Activated CD4-positive, alpha-beta T cell treated with anti-CD3 and anti-CD28 coated beads, Interleukin-2, amount 50 U/mL, for 4 hours (primary cell): Measurements from ENCODE around the gene PPEF2.
"Not testable (repeated sequence)": the region's sequence is repeated elsewhere in the genome, so short reads cannot be mapped to it uniquely, and the experiment has no call there.

Experiments
- DNase-seq, 2 experiments: peaks; one replicate each; pipeline ENCODE4 v3.0.0-alpha.2; 2020

PPEF2 gene

DNA sequence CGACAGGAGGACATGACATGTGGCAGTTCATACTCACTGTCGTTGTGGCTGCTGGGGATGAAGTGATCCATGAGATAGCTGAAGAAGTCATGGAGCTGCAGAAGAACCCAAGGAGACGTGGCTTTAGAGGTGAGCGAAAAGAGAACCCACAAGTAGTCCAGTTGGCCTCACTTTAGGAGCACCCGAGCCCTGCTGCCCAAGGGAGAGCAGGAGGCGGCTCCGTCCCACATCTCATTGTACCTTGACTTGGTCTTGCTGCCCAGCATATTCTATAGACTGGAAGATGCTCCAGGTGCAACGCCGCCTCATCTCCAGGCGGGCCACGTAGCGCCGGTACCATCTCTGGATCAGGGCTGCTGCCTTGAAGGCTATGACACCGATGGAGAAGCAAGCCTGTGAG is 10.6 kb downstream of the PPEF2 start:
- DNase-seq = no peak

GRCh38 chr4:75889537-75890199 is 12.6 kb downstream of the PPEF2 start:
- DNase-seq = no peak

GRCh38 chr4:75886104-75886503 is 16.1 kb downstream of the PPEF2 start:
- DNase-seq = no peak

GRCh38 chr4:75881476-75881875 is 20.8 kb downstream of the PPEF2 start:
- DNase-seq = no peak

- DNase-seq = no peak
Measured at GRCh38 chr4:75880278-75880677, 22.0 kb downstream of the PPEF2 start.

DNA sequence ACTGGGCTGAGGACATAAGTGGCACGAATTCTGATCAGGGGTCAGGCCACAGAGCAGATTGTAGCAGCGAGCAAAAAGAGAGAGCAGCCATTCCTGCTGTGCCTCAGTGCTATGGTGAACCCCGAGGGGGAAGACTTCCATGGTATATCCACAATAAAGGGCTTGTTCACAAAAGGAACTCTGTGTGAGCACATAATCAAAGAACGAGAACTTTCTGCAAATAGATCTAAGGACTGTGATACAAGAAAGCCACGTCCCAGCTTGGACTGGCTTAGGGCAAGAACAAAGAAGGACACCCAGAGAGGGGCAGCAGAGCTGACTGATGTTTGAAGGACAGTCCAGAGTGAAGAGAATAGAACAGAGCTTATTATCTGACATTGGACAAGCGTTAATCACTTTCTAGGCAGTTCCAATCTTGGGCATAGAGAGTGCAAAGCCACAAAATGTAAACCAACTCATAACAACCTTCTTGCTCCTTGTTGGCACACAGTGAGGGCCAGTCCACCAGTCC is 24.0 kb downstream of the PPEF2 start:
- no peak for DNase-seq

DNA sequence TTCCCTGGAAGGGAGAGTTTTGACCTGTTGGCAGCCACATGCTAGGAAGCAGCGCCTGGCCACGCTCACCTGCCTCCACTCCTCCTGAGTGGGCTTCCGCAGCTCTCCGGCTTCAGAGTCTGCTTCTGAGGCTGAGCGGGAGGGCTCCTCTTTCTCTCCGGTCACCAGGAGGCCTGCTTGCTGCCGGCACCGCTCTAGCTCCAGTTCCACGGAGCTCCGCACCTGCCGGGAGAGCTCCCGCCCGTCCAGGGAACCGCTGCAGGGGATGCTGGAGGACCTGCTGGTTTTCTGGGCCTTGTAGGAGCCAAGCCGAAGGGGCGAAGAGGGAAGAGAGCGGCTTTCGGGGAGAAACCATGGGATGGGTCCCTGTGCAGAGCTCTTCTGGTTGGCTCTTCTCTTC is 26.0 kb downstream of the PPEF2 start:
- no peak for DNase-seq

GRCh38 chr4:75869100-75869499 is 33.2 kb downstream of the PPEF2 start:
- no peak for DNase-seq

GRCh38 chr4:75867130-75867529 is 35.1 kb downstream of the PPEF2 start:
- no peak for DNase-seq

DNA sequence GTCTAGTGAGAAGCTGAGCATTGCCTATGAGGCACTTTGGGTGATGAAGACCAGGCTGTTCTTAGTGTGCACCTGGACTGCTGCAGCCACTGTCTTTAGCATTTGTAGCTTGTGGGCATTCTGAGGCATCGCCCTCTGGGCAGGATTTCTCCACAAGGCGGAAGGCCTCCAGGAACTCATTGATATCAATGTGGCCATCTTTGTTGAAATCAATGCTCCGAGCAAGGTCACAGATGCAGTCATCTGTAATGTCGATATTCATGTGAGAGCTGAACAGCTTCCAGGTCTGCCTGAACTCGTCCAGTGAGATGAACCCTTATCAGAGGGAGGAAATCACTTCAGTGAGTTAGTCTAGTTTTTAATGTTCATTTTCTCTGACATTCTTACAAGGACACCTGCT is 41.6 kb downstream of the PPEF2 start:
- DNase-seq = no peak

- DNase-seq = no peak
Measured at GRCh38 chr4:75858721-75859120, 43.5 kb downstream of the PPEF2 start.

- DNase-seq = no peak
Measured at GRCh38 chr4:75849461-75849860, 52.8 kb downstream of the PPEF2 start.

DNA sequence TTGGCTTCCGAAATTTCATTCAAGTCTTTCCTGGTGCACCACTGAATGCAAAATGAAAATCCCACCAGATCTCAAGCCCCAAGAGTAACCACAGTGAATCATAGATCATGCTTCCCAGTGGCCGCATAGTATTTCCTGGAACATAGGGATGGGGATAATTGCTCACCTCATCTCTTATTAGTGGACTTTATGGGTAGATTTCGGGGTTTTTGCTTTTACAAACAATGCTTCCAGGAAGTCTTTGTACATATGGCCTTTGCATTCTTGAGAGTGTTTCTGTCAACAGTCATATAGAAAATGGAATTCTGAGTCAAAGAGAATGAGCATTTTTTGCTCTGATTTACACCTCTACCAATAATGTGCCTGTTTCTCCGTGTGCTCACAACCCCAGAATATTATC is 53.4 kb downstream of the PPEF2 start:
- no peak for DNase-seq

DNA sequence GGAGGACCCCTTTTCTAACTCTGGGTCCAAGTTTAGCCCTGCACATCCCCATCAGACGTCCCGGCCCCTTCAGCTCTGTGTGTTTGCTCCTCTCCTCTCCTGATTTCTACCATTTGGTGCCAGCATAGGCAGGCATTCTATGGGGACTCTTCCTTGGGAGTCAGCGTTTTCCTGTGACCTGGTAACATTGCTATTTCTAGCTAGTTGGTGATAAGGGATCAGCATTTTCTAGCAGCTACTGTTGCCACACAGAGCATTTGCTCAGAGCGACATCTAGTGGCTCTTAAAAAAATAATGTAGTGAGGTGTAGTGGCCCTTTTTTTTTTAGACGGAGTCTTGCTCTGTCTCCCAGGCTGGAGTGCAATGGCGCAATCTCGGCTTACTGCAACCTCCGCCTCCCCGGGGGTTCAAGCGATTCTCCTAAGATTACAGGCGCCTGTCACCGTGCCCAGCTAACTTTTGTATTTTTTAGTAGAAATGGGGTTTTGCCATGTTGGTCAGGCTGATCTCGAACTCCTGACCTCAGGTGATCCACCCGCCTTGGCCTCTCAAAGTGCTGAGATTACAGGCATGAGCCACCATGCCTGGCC is 54.0 kb downstream of the PPEF2 start:
- DNase-seq = not testable (repeated sequence)

DNA sequence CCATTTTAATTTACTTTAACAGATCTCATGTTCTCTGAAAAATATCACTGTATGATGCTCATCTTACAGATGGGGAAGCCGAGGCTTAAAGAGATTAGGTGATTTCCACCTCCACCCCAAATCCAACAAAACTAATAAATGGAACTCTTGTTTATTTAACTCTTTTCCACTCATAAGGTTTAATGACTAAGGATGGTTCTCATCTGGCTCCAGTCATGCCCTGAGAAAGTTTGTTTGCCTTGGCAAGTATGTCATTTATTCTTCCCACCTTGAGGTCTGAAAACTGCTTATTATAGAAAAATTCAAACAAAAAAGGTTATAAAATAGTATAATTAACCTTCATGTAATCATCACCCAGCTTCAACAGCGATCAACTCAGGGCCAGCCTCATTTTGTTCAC is 56.3 kb downstream of the PPEF2 start:
- DNase-seq = no peak

- no peak for DNase-seq
Measured at GRCh38 chr4:75844151-75844662, 58.0 kb downstream of the PPEF2 start.

DNA sequence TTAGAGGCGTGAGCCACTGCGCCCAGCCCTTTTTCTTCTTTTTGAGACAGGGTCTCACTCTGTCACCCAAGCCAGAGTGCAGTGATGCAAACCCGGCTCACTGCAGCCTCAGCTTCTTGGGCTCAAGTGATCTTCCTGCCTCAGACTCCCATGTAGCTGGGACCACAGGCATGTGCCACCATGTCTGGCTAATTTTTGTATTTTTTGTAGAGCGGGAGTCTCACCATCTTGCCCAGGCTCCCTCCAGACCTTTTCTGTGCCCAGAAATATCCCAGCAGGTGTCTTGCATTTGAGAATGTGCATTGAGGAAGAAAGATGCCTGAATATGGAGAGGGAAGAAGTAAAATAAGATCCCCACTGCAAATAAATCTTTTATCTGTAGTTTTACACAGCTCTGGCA is 58.7 kb downstream of the PPEF2 start:
- no peak for DNase-seq

- DNase-seq = no peak
Measured at GRCh38 chr4:75841641-75842520, 60.4 kb downstream of the PPEF2 start.

GRCh38 chr4:75834772-75835154 is 67.5 kb downstream of the PPEF2 start:
- no peak for DNase-seq

- DNase-seq = no peak
Measured at GRCh38 chr4:75834095-75834771, 68.0 kb downstream of the PPEF2 start.

GRCh38 chr4:75831856-75832405 is 70.3 kb downstream of the PPEF2 start:
- DNase-seq = no peak

DNA sequence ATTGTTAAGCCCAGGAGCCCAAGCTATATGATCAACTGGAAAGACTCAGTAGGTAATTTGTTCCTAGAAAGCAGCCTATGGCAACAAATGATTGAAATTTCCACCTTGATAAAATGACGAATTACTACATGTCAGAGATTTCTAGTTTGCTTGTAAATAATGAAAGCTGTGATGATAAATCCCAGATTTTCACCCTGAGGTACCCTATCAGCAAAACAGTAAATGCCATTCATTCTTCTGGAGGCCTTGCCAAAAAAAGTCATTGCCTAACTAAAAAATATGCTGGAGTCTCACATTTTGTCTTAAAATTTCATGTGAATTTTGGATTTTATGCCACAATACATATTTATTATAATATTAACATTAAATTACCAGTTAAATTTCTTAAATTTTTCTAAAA is 71.3 kb downstream of the PPEF2 start:
- no peak for DNase-seq

DNA sequence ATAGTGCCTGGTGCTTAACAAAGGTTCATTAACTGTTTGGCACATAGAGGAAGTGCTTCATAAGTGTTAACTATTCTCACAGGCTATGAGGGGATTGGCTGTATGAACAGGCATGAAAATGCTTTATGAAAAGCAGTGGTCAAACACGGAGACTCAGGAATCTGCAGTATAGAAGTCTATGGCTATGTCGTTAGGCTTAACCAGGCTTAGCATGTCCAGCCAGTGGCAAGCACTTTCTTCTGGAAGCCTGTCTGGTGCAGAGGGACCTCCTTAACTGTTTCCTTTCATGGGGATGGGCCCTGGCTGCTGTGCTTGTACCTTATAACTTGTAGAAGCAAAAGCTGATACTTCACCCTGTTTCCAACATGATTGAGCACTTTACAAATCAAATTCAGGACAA is 78.4 kb downstream of the PPEF2 start:
- no peak for DNase-seq
